Activated T-helper 2 cell treated with anti-CD3 and anti-CD28 coated beads, Interferon-gamma antibody, Interleukin-2, Interleukin-4, amounts not matched to agents 10 μg/mL and 5 μg/mL and 100 μg/mL, durations not matched to agents 14 hours and 24 hours and 36 hours (primary cell): ENCODE measurements around the gene SRRM5. TPM values are rescaled to one million over a fixed set of nuclear protein-coding genes. Genes with fewer than 3 reads are reported as not detected.
"Not testable (repeated sequence)": the region's sequence is repeated elsewhere in the genome, so short reads cannot be mapped to it uniquely, and the experiment has no call there.

Experiments
- DNase-seq: peaks from one replicate; pipeline ENCODE4 v3.0.0; 2021; ENCODE audit warnings: low spot score
- H3K27ac Mint-ChIP-seq: one replicate; pipeline ENCODE4 v1.8.0; 2021; ENCODE audit warnings: mixed read lengths
- H3K27me3 Mint-ChIP-seq: one replicate; pipeline ENCODE4 v1.8.0; 2021; ENCODE audit warnings: low read depth, mixed read lengths
- H3K36me3 Mint-ChIP-seq: one replicate; pipeline ENCODE4 v1.8.0; 2021; ENCODE audit warnings: low read depth, mixed read lengths
- H3K4me1 Mint-ChIP-seq: one replicate; pipeline ENCODE4 v1.8.0; 2021; ENCODE audit warnings: low read depth, mixed read lengths
- H3K4me3 Mint-ChIP-seq: one replicate; pipeline ENCODE4 v1.8.0; 2021; ENCODE audit warnings: low read depth, mild to moderate bottlenecking, moderate library complexity, mixed read lengths
- H3K9me3 Mint-ChIP-seq: one replicate; pipeline ENCODE4 v1.8.0; 2021; ENCODE audit warnings: mixed read lengths
- intact Hi-C: fragments of 100-400 bp; cut with micrococcal nuclease; formaldehyde crosslinking; loops from one replicate; pipeline ENCODE4 v1.15.1; 2023
- total RNA-seq: library from RNA; stranded (reverse); gene quantifications from 2 replicates; pipeline ENCODE4 v1.2.3, GENCODE V29; 2022

The SRRM5 gene
- total RNA-seq, 1 donor from 2014 or later, result 0.46 TPM

GRCh38 chr19:43575955-43576878 is 35.7 kb upstream of the SRRM5 start:
- intact Hi-C loops, result loop anchor here (1.0 to 5.0 kb wide), 3 partner anchors 20 to 114 kb away; partner anchors contain the start of genes IRGQ, ZNF428 and ZNF576
- no peaks in the 10 kb centered on the region for H3K27me3 Mint-ChIP-seq
- H3K27ac Mint-ChIP-seq, result peak overlapping the region; percentile 53
- no peaks in the 10 kb centered on the region for H3K9me3 Mint-ChIP-seq
- peaks cover 5% of the 10 kb centered on the region for H3K36me3 Mint-ChIP-seq
- no peak for DNase-seq
- peaks cover 25% of the 10 kb centered on the region for H3K4me1 Mint-ChIP-seq
- H3K4me3 Mint-ChIP-seq, result peak overlapping the region; percentile 59

- intact Hi-C loops, result loop anchor here (5.0 kb wide), 1 partner anchor 116 kb away; no protein-coding TSS in a partner anchor
- Mint-ChIP-seq H3K4me1 (peaks cover 31% of the 10 kb centered on the region), H3K27ac (peak overlapping the region; percentile 67), H3K36me3 (peaks cover 5% of the 10 kb centered on the region), H3K27me3 (no peaks in the 10 kb centered on the region), H3K4me3 (peak overlapping the region; percentile 86), H3K9me3 (no peaks in the 10 kb centered on the region)
- no peak for DNase-seq
These were observed 33.1 kb upstream of the SRRM5 start for GRCh38 chr19:43578787-43579186.

GRCh38 chr19:43581467-43581866 is 30.4 kb upstream of the SRRM5 start:
- Mint-ChIP-seq H3K4me3 (peak overlapping the region; percentile 86), H3K4me1 (peaks cover 23% of the 10 kb centered on the region), H3K27me3 (no peaks in the 10 kb centered on the region), H3K36me3 (peaks cover 12% of the 10 kb centered on the region), H3K9me3 (no peaks in the 10 kb centered on the region), H3K27ac (peak overlapping the region; percentile 51)
- intact Hi-C loops, result loop anchor here (5.0 kb wide), 1 partner anchor 54 kb away; the partner anchor contains the start of gene ETHE1
- DNase-seq, result no peak

- Mint-ChIP-seq H3K27me3 (no peaks in the 10 kb centered on the region), H3K4me3 (no peak overlapping the region), H3K27ac (peak overlapping the region; percentile 21), H3K4me1 (peaks cover 19% of the 10 kb centered on the region), H3K36me3 (peaks cover 12% of the 10 kb centered on the region), H3K9me3 (no peaks in the 10 kb centered on the region)
- intact Hi-C loops, result loop anchor here (5.0 kb wide), 1 partner anchor 55 kb away; the partner anchor contains the start of gene ETHE1
- no peak for DNase-seq
These were observed 29.4 kb upstream of the SRRM5 start for GRCh38 chr19:43582495-43582894.

GRCh38 chr19:43584484-43584883 is 27.4 kb upstream of the SRRM5 start:
- H3K4me3 Mint-ChIP-seq, result no peak overlapping the region
- no peaks in the 10 kb centered on the region for H3K27me3 Mint-ChIP-seq
- no peaks in the 10 kb centered on the region for H3K9me3 Mint-ChIP-seq
- no peak for DNase-seq
- peaks cover 18% of the 10 kb centered on the region for H3K36me3 Mint-ChIP-seq
- intact Hi-C loops, result loop anchor here (5.0 kb wide), 1 partner anchor 57 kb away; the partner anchor contains the start of gene ETHE1
- peaks cover 15% of the 10 kb centered on the region for H3K4me1 Mint-ChIP-seq
- H3K27ac Mint-ChIP-seq, result peak overlapping the region; percentile 79

GRCh38 chr19:43586346-43586745 is 25.5 kb upstream of the SRRM5 start:
- H3K27ac Mint-ChIP-seq, result no peak overlapping the region
- no peak for DNase-seq
- H3K4me3 Mint-ChIP-seq, result no peak overlapping the region
- H3K27me3 Mint-ChIP-seq, result no peaks in the 10 kb centered on the region
- H3K9me3 Mint-ChIP-seq, result no peaks in the 10 kb centered on the region
- H3K4me1 Mint-ChIP-seq, result peaks cover 10% of the 10 kb centered on the region
- intact Hi-C loops, result no loop called here
- peaks cover 27% of the 10 kb centered on the region for H3K36me3 Mint-ChIP-seq

- DNase-seq, H3K4me1 Mint-ChIP-seq, H3K27me3 Mint-ChIP-seq, H3K9me3 Mint-ChIP-seq, intact Hi-C loops, H3K27ac Mint-ChIP-seq, H3K4me3 Mint-ChIP-seq: not testable (repeated sequence)
- H3K36me3 Mint-ChIP-seq, result peaks cover 27% of the 10 kb centered on the region
These were observed 24.9 kb upstream of the SRRM5 start for GRCh38 chr19:43587029-43587428.

- Mint-ChIP-seq H3K36me3 (peaks cover 37% of the 10 kb centered on the region), H3K9me3 (no peaks in the 10 kb centered on the region), H3K4me3 (no peak overlapping the region), H3K4me1 (peaks cover 11% of the 10 kb centered on the region), H3K27me3 (no peaks in the 10 kb centered on the region), H3K27ac (no peak overlapping the region)
- intact Hi-C loops, result no loop called here
- DNase-seq, result no peak
These were observed 22.6 kb upstream of the SRRM5 start for GRCh38 chr19:43589277-43589676.

- no peak for DNase-seq
- Mint-ChIP-seq H3K9me3 (no peaks in the 10 kb centered on the region), H3K4me3 (no peak overlapping the region), H3K27me3 (no peaks in the 10 kb centered on the region), H3K36me3 (peaks cover 38% of the 10 kb centered on the region), H3K4me1 (peaks cover 10% of the 10 kb centered on the region), H3K27ac (no peak overlapping the region)
- intact Hi-C loops, result loop anchor here (10.0 kb wide), 1 partner anchor 195 kb away; the partner anchor contains the start of gene KCNN4
These were observed 22.2 kb upstream of the SRRM5 start for GRCh38 chr19:43589678-43590077.

GRCh38 chr19:43591904-43592772 is 19.8 kb upstream of the SRRM5 start:
- no peak for DNase-seq
- Mint-ChIP-seq H3K9me3 (no peaks in the 10 kb centered on the region), H3K4me3 (no peak overlapping the region), H3K27ac (no peak overlapping the region), H3K4me1 (peaks cover 15% of the 10 kb centered on the region), H3K27me3 (no peaks in the 10 kb centered on the region), H3K36me3 (peaks cover 32% of the 10 kb centered on the region)
- intact Hi-C loops, result loop anchor here (10.0 kb wide), 1 partner anchor 193 kb away; the partner anchor contains the start of gene KCNN4

GRCh38 chr19:43592800-43593350 is 19.0 kb upstream of the SRRM5 start:
- intact Hi-C loops, result loop anchor here (10.0 kb wide), 1 partner anchor 192 kb away; the partner anchor contains the start of gene KCNN4
- Mint-ChIP-seq H3K4me3 (peak overlapping the region; percentile 66), H3K27me3 (no peaks in the 10 kb centered on the region), H3K36me3 (peaks cover 37% of the 10 kb centered on the region), H3K9me3 (no peaks in the 10 kb centered on the region), H3K27ac (no peak overlapping the region), H3K4me1 (peaks cover 22% of the 10 kb centered on the region)
- no peak for DNase-seq

- H3K4me3 Mint-ChIP-seq, result peak overlapping the region; percentile 91
- intact Hi-C loops, result loop anchor here (2.0 to 10.0 kb wide), 3 partner anchors 39 to 191 kb away; partner anchors contain the start of gene KCNN4
- H3K4me1 Mint-ChIP-seq, result peaks cover 28% of the 10 kb centered on the region
- peak overlapping the region; percentile 34 for H3K27ac Mint-ChIP-seq
- DNase-seq, result no peak
- H3K36me3 Mint-ChIP-seq, result peaks cover 41% of the 10 kb centered on the region
- H3K9me3 Mint-ChIP-seq, result no peaks in the 10 kb centered on the region
- H3K27me3 Mint-ChIP-seq, result no peaks in the 10 kb centered on the region
These were observed 17.7 kb upstream of the SRRM5 start for GRCh38 chr19:43594081-43594697.
